Testis (tissue), 3 donors: ENCODE data around the gene SERPINA4. TPM values are rescaled to one million over a fixed set of nuclear protein-coding genes. Genes with fewer than 3 reads are reported as not detected.

Source experiments
- DNase-seq: peaks from one replicate; pipeline ENCODE4 v3.0.0-alpha.2; 2019
- H3K27ac ChIP-seq, 2 donors: fragments of 200-600 bp; sonication (generic); one replicate each; pipeline ENCODE4 v1.5.1; 2019
- H3K27me3 ChIP-seq: fragments of 200-600 bp; sonication (generic); one replicate; pipeline ENCODE4 v1.5.1; 2019
- H3K36me3 ChIP-seq: fragments of 200-600 bp; sonication (generic); one replicate; pipeline ENCODE4 v1.5.1; 2017; ENCODE audit warnings: low read depth; ENCODE audit errors: missing control alignments
- H3K4me1 ChIP-seq: fragments of 200-600 bp; sonication (generic); one replicate; pipeline ENCODE4 v1.5.1; 2019
- H3K4me3 ChIP-seq, 2 donors: fragments of 200-600 bp; sonication (generic); one replicate each; pipeline ENCODE4 v1.5.1; 2017 to 2019
- H3K9me3 ChIP-seq: fragments of 200-600 bp; sonication (generic); one replicate; pipeline ENCODE4 v1.5.1; 2017
- POLR2A ChIP-seq: fragments of 450-650 bp; IDR thresholded peaks from one replicate; pipeline ENCODE4 v1.6.1; 2017; ENCODE audit warnings: antibody characterized with exemption, mild to moderate bottlenecking, moderate library complexity
- WGBS, 2 donors: methylation state at CpG; one replicate each; pipeline ENCODE4 v1.1.5; 2018; 5-methylcytosine and 5-hydroxymethylcytosine counted together
- intact Hi-C: fragments of 100-400 bp; cut with DNase I; formaldehyde crosslinking; loops from one replicate; pipeline ENCODE4 v1.15.1; 2023; ENCODE audit warnings: low total_unique reads
- polyA plus RNA-seq: library from polyadenylated mRNA; stranded (reverse); fragments of 350-450 nt; fragmentation: Illumina TruSeq; extraction: RNeasy Lipid Tissue Mini Kit (QIAGEN cat#74804); gene quantifications from one replicate; pipeline ENCODE4 v1.2.3, GENCODE V29; 2014; ENCODE audit warnings: low read depth, low replicate concordance; ENCODE audit not compliant: insufficient read depth
- total RNA-seq, 2 donors: library from RNA; depleted of rRNA; stranded (reverse); fragments of >200 nt; gene quantifications; one replicate each; pipeline ENCODE4 v1.2.3, GENCODE V29; 2016
- TF ChIP-seq, protein P1 (sequence below), 3 experiments: fragments of 450-650 bp in 2 of 3; fragments of 200-600 bp in 1 of 3; sonication (generic) in 1 of 3; IDR thresholded peaks; one replicate each; pipeline ENCODE4 v1.5.1; 2016 to 2019; ENCODE audit warnings: antibody characterized with exemption in 3 of 3, mild to moderate bottlenecking in 2 of 3, moderate library complexity in 1 of 3

Gene SERPINA4
- total and polyA plus RNA-seq, 3 donors from 2014 or later = 0.19 to 0.25 TPM; not detected in 1

DNA sequence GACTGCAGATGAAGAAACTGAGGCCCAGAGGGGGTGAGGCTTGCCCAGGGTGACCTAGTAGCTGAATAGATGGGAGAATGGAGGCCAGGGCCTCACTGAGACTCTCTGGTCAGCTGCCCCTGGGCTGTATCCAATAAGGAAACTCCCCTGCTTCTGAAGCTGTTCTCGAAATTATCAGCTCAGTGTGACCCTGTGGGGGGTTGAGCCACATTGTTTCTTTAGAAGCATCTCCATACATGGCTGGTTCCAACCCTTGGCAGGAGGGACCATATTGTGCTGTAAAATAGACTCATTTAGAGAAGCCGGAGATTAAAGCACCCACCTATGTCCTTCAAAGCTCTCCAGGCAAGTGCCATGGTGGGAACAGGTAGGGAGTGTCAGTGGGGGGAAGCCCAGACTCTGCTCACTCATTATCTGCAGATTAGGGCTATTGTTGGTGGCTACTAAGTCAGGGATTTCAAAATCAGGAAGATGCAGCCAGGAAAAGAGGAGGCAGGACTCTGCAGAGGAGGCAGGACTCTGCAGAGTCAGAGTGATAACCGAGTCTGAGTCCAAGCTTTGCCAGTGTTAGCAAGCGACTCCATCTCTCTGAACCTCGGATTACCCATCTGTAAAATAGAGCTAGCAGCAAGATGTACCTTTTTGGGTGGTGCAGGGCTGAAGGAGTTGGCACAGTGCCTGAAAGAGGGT, 23.5 kb downstream of the SERPINA4 start:
- intact Hi-C loops = no loop called here
- peak overlapping the region; percentile 82 to 83 for H3K27ac ChIP-seq
- peak; percentile 93 for DNase-seq
- no peaks in the 10 kb centered on the region for H3K36me3 ChIP-seq
- H3K4me1 ChIP-seq = peaks cover 64% of the 10 kb centered on the region
- H3K27me3 ChIP-seq = no peaks in the 10 kb centered on the region
- TF ChIP-seq POLR2A = no peak
- TF ChIP-seq, protein P1, sequence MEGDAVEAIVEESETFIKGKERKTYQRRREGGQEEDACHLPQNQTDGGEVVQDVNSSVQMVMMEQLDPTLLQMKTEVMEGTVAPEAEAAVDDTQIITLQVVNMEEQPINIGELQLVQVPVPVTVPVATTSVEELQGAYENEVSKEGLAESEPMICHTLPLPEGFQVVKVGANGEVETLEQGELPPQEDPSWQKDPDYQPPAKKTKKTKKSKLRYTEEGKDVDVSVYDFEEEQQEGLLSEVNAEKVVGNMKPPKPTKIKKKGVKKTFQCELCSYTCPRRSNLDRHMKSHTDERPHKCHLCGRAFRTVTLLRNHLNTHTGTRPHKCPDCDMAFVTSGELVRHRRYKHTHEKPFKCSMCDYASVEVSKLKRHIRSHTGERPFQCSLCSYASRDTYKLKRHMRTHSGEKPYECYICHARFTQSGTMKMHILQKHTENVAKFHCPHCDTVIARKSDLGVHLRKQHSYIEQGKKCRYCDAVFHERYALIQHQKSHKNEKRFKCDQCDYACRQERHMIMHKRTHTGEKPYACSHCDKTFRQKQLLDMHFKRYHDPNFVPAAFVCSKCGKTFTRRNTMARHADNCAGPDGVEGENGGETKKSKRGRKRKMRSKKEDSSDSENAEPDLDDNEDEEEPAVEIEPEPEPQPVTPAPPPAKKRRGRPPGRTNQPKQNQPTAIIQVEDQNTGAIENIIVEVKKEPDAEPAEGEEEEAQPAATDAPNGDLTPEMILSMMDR (IDR thresholded peaks at IDR 0.05) = no peak
- H3K4me3 ChIP-seq = no peak overlapping the region
- H3K9me3 ChIP-seq = no peaks in the 10 kb centered on the region
- WGBS, 2 donors = 25 to 41% methylated on average over 4 to 5 of the region's 5 CpGs

DNA sequence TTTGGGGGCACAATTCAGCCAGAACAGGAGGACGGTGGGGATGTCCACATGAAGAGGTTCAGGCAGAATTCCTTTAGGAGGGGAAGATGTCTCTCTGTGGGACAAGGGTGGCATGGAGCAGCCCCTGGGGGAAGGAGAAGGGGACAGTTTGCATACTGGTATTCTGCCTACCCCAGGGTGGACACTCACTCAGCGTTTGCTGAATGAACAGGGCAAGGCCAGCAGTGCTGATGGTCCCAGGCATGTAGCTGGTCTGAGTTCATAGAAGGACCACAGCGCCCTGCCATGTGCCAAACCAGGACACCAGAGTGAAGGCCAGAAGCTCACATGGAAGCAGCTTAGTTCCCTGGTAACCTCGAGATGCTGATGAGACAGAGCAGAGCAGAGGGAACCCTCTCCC, 25.4 kb downstream of the SERPINA4 start:
- Histone ChIP-seq H3K4me3 (no peak overlapping the region), H3K27ac (peak overlapping the region; percentile 51 to 68), H3K4me1 (peaks cover 58% of the 10 kb centered on the region), H3K36me3 (no peaks in the 10 kb centered on the region), H3K9me3 (no peaks in the 10 kb centered on the region), H3K27me3 (no peaks in the 10 kb centered on the region)
- no peak for DNase-seq
- WGBS, 2 donors = 73 to 90% methylated on average over 2 to 4 of the region's 4 CpGs
- TF ChIP-seq, protein P1 (IDR thresholded peaks at IDR 0.05) = no peak
- TF ChIP-seq POLR2A = no peak
- intact Hi-C loops = no loop called here

DNA sequence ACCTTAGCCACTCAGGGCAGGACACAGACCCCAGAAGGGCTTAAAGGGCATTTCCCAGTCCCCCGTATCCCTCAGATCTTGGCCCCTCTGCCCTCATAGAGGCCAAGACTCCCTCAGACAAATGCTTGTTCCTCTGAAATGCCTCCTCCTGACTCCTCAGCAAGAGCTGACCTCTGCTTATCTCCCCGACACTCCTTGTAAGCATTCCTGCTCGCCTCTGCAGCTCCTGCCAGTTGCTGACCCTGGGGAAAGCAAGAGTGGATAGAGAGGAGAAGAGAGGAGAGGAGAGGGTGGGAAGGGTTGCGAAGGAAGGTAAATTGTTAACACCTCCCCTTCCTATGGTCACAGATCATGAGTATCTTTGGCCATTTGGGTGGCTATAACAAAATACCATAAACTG, 27.1 kb downstream of the SERPINA4 start:
- Histone ChIP-seq H3K36me3 (no peaks in the 10 kb centered on the region), H3K9me3 (no peaks in the 10 kb centered on the region), H3K4me1 (peaks cover 49% of the 10 kb centered on the region), H3K4me3 (no peak overlapping the region), H3K27me3 (no peaks in the 10 kb centered on the region), H3K27ac (peak overlapping the region; percentile 43 to 68)
- no peak for TF ChIP-seq POLR2A
- TF ChIP-seq, protein P1 (IDR thresholded peaks at IDR 0.05) = no peak
- intact Hi-C loops = no loop called here
- 39 to 51% methylated on average over 4 of the region's 4 CpGs for WGBS, 2 donors
- DNase-seq = peak; percentile 61

DNA sequence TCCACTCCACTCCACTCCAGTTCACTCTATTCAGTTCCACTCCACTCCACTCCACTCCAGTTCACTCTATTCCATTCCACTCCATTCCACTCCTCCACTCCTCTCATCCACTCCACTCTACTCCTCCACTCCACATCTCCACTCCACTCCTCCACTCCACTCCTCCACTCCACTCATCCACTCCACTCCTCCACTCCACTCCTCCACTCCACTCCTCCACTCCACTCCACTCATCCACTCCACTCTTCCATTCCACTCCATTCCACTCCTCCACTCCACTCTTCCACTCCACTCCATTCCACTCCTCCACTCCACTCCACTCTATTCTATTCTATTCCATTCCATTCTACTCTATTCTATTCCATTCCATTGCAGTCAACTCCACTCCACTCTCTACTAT, 29.8 kb downstream of the SERPINA4 start:
- Histone ChIP-seq H3K9me3 (no peaks in the 10 kb centered on the region), H3K27me3 (no peaks in the 10 kb centered on the region), H3K4me3 (no peak overlapping the region), H3K27ac (no peak overlapping the region), H3K36me3 (no peaks in the 10 kb centered on the region), H3K4me1 (peaks cover 43% of the 10 kb centered on the region)
- no peak for DNase-seq
- intact Hi-C loops = no loop called here
- TF ChIP-seq, protein P1 (IDR thresholded peaks at IDR 0.05) = no peak
- TF ChIP-seq POLR2A = no peak

DNA sequence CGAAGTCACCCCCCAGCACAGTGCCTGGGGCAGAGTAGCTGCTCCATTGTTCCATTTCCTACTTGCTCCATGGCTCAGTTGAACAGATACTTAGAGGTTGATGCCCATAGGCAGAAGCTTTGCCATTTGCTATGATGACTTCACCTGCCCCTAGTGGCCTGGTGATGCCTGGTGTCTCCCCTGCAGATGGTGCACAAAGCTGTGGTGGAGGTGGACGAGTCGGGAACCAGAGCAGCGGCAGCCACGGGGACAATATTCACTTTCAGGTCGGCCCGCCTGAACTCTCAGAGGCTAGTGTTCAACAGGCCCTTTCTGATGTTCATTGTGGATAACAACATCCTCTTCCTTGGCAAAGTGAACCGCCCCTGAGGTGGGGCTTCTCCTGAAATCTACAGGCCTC, 30.6 kb downstream of the SERPINA4 start:
- Histone ChIP-seq H3K36me3 (no peaks in the 10 kb centered on the region), H3K9me3 (no peaks in the 10 kb centered on the region), H3K27ac (no peak overlapping the region), H3K4me3 (no peak overlapping the region), H3K4me1 (peaks cover 36% of the 10 kb centered on the region), H3K27me3 (no peaks in the 10 kb centered on the region)
- 89 to 94% methylated on average over 1 to 8 of the region's 8 CpGs for WGBS, 2 donors
- no peak for TF ChIP-seq POLR2A
- intact Hi-C loops = no loop called here
- DNase-seq = no peak
